Tibial nerve (tissue), 4 donors: Measurements from ENCODE around the gene OXLD1. TPM values are rescaled to one million over a fixed set of nuclear protein-coding genes. Genes with fewer than 3 reads are reported as not detected.
"Not testable (repeated sequence)": the region's sequence is repeated elsewhere in the genome, so short reads cannot be mapped to it uniquely, and the experiment has no call there.

Experiments used
- DNase-seq, 2 donors: peaks; one replicate each; pipeline ENCODE4 v3.0.0-alpha.2; 2019; ENCODE audit warnings: low spot score in 2 of 2
- H3K27ac ChIP-seq, 4 donors: fragments of 200-600 bp; sonication (generic) in 3 of 4; one replicate each; pipeline ENCODE4 v1.5.1; 2017 to 2019; ENCODE audit warnings: mild to moderate bottlenecking in 1 of 4
- H3K27me3 ChIP-seq, 2 donors: fragments of 200-600 bp; sonication (generic) in 1 of 2; one replicate each; pipeline versions ENCODE4 v1.5.1 to v1.6.0; 2017 to 2019
- H3K36me3 ChIP-seq, 3 donors: fragments of 200-600 bp; sonication (generic); one replicate each; pipeline ENCODE4 v1.5.1; 2018 to 2019
- H3K4me1 ChIP-seq, 4 donors: fragments of 200-600 bp; sonication (generic) in 3 of 4; one replicate each; pipeline ENCODE4 v1.5.1; 2017 to 2019
- H3K4me3 ChIP-seq, 4 donors: fragments of 200-600 bp; sonication (generic) in 3 of 4; one replicate each; pipeline ENCODE4 v1.5.1; 2017 to 2019; ENCODE audit warnings: mild to moderate bottlenecking in 1 of 4, moderate library complexity in 1 of 4
- H3K9me3 ChIP-seq, 4 donors: fragments of 200-600 bp; sonication (generic) in 3 of 4; one replicate each; pipeline ENCODE4 v1.5.1; 2017 to 2019
- CTCF ChIP-seq, 5 experiments: fragments of 200-600 bp in 3 of 5; fragments of 450-650 bp in 2 of 5; sonication (generic) in 3 of 5; IDR thresholded peaks; one replicate each; pipeline ENCODE4 v1.5.1; 2016 to 2019; ENCODE audit warnings: antibody characterized with exemption in 5 of 5, mild to moderate bottlenecking in 3 of 5, moderate library complexity in 2 of 5
- EP300 ChIP-seq, 2 donors: sonication (generic); formaldehyde crosslinking; IDR thresholded peaks; one replicate each; pipeline ENCODE4 v1.6.1; 2017; ENCODE audit warnings: antibody characterized with exemption in 2 of 2, mild to moderate bottlenecking in 1 of 2
- POLR2A ChIP-seq, 2 donors: fragments of 450-650 bp; IDR thresholded peaks; one replicate each; pipeline ENCODE4 v1.6.1; 2017; ENCODE audit warnings: antibody characterized with exemption in 2 of 2, mild to moderate bottlenecking in 2 of 2, moderate library complexity in 2 of 2
- WGBS, 2 donors: methylation state at CpG; one replicate each; pipeline ENCODE4 v1.1.5; 2018; 5-methylcytosine and 5-hydroxymethylcytosine counted together
- total RNA-seq, 4 donors: library from RNA; depleted of rRNA; stranded (reverse); fragments of >200 nt; gene quantifications; one replicate each; pipeline ENCODE4 v1.1.0, GENCODE V29; 2016

OXLD1 gene
- total RNA-seq, 4 donors from 2014 or later = 31.4 to 38.1 (median 35.8) TPM

GRCh38 chr17:81635973-81636504, 30.4 kb downstream of the OXLD1 start:
- DNase-seq = no peak
- H3K36me3 ChIP-seq = peaks cover 0 to 11% (median 0%) of the 10 kb centered on the region in 3 donors
- 39 to 45% methylated on average over 18 of the region's 18 CpGs for WGBS, 2 donors
- TF ChIP-seq CTCF (IDR thresholded peaks at IDR 0.05) = no peak
- no peak for TF ChIP-seq EP300 (IDR thresholded peaks at IDR 0.05)
- no peak for TF ChIP-seq POLR2A (IDR thresholded peaks at IDR 0.05)
- H3K27me3 ChIP-seq = no peaks in the 10 kb centered on the region
- peaks cover 0 to 46% (median 24%) of the 10 kb centered on the region in 4 donors for H3K4me1 ChIP-seq
- H3K4me3 ChIP-seq = peak overlapping the region; percentile 56 to 99 (median 86)
- peak overlapping the region; percentile 10 to 92 (median 88) for H3K27ac ChIP-seq
- H3K9me3 ChIP-seq = no peaks in the 10 kb centered on the region

GRCh38 chr17:81635431-81635830, 31.0 kb downstream of the OXLD1 start:
- no peak overlapping the region for H3K27ac ChIP-seq
- H3K4me1 ChIP-seq = peaks cover 0 to 46% (median 24%) of the 10 kb centered on the region in 4 donors
- H3K36me3 ChIP-seq = peaks cover 0 to 5% (median 0%) of the 10 kb centered on the region in 3 donors
- no peak for TF ChIP-seq POLR2A (IDR thresholded peaks at IDR 0.05)
- no peak for TF ChIP-seq EP300 (IDR thresholded peaks at IDR 0.05)
- no peak for TF ChIP-seq CTCF (IDR thresholded peaks at IDR 0.05)
- no peaks in the 10 kb centered on the region for H3K27me3 ChIP-seq
- H3K4me3 ChIP-seq = peak overlapping the region in 2 of 4 donors; percentile 78 to 99
- no peak for DNase-seq
- H3K9me3 ChIP-seq = no peaks in the 10 kb centered on the region
- WGBS, 2 donors = 72 to 87% methylated on average over 5 of the region's 5 CpGs

- no peak overlapping the region for H3K27ac ChIP-seq
- TF ChIP-seq POLR2A (IDR thresholded peaks at IDR 0.05) = no peak
- no peak for TF ChIP-seq EP300 (IDR thresholded peaks at IDR 0.05)
- no peak for TF ChIP-seq CTCF (IDR thresholded peaks at IDR 0.05)
- no peaks in the 10 kb centered on the region for H3K9me3 ChIP-seq
- WGBS, 2 donors = 78 to 90% methylated on average over 7 of the region's 7 CpGs
- H3K36me3 ChIP-seq = peaks cover 4 to 34% (median 14%) of the 10 kb centered on the region in 3 donors
- H3K4me3 ChIP-seq = no peak overlapping the region
- DNase-seq = no peak
- H3K27me3 ChIP-seq = no peaks in the 10 kb centered on the region
- H3K4me1 ChIP-seq = peaks cover 0 to 39% (median 21%) of the 10 kb centered on the region in 4 donors
These were observed 34.9 kb downstream of the OXLD1 start for GRCh38 chr17:81631482-81631881.

GRCh38 chr17:81630274-81630673, 36.1 kb downstream of the OXLD1 start:
- Histone ChIP-seq H3K27me3 (no peaks in the 10 kb centered on the region), H3K4me1 (peaks cover 0 to 29% (median 11%) of the 10 kb centered on the region in 4 donors), H3K27ac (no peak overlapping the region), H3K4me3 (no peak overlapping the region), H3K9me3 (peaks cover 0 to 3% (median 0%) of the 10 kb centered on the region in 4 donors), H3K36me3 (peaks cover 8 to 46% (median 21%) of the 10 kb centered on the region in 3 donors)
- no peak for TF ChIP-seq EP300 (IDR thresholded peaks at IDR 0.05)
- no peak for TF ChIP-seq CTCF (IDR thresholded peaks at IDR 0.05)
- TF ChIP-seq POLR2A (IDR thresholded peaks at IDR 0.05) = no peak
- no peak for DNase-seq
- WGBS, 2 donors = 84 to 87% methylated on average over 8 of the region's 8 CpGs

DNA sequence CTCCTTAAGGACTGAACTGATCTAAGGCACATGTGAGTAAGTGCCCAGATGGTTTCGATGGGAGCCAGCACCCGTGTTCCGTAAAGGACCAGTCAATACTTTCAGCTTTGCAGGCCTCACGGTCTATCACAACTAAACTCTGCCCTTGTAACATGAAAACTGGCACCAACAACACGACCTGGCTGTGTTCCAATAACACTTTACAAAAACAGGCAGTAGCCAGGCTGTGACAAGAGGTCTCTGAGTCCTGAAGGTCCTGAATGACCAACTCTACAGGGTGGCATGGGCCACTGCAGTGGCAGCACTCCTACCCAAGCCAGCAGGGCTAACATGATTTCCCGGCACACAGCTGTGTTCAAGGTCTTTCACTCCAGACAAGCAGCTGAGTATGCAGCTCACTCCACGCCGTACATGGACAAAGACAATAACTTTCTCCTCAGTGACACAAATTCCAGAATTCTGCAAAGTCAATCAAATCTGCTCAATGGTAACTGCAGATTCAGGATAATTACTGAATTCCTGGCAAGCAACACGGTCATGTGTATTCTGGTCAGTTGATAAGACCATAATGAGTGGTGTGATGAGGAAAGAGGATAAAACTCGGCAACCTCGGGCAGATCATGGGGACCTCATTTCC, 44.8 kb downstream of the OXLD1 start:
- peak overlapping the region in 1 of 4 donors; percentile 32 for H3K27ac ChIP-seq
- TF ChIP-seq CTCF (IDR thresholded peaks at IDR 0.05) (no peak), EP300 (IDR thresholded peaks at IDR 0.05) (no peak), POLR2A (IDR thresholded peaks at IDR 0.05) (no peak)
- peaks cover 0 to 7% (median 0%) of the 10 kb centered on the region in 4 donors for H3K9me3 ChIP-seq
- no peak for DNase-seq
- H3K27me3 ChIP-seq = no peaks in the 10 kb centered on the region
- no peak overlapping the region for H3K4me3 ChIP-seq
- WGBS, 2 donors = 63 to 72% methylated on average over 11 of the region's 11 CpGs
- peaks cover 0 to 7% (median 0%) of the 10 kb centered on the region in 4 donors for H3K4me1 ChIP-seq
- H3K36me3 ChIP-seq = peaks cover 4 to 93% (median 33%) of the 10 kb centered on the region in 3 donors

DNA sequence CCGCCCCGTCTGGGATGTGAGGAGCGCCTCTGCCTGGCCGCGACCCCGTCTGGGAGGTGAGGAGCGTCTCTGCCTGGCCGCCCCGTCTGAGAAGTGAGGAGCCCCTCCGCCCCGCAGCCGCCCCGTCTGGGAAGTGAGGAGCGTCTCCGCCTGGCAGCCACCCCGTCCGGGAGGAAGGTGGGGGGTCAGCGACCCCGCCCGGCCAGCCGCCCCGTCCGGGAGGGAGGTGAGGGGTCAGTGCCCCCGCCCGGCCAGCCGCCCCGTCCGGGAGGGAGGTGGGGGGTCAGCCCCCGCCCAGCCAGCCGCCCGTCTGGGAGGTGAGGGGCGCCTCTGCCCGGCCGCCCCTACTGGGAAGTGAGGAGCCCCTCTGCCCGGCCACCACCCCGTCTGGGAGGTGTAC, 48.1 kb downstream of the OXLD1 start:
- not testable (repeated sequence) for H3K9me3 ChIP-seq, H3K27me3 ChIP-seq, DNase-seq, H3K27ac ChIP-seq, H3K4me3 ChIP-seq
- H3K4me1 ChIP-seq = peaks cover 0 to 31% (median 6%) of the 10 kb centered on the region in 4 donors
- H3K36me3 ChIP-seq = peaks cover 0 to 73% (median 17%) of the 10 kb centered on the region in 3 donors
- WGBS, 2 donors = 100% methylated on average over 2 of the region's 36 CpGs; no CpG with 5 or more reads in 1 of the 2 donors
